Loucy (cell line): ENCODE data around the gene ANXA6.

Experiments
- H2AFZ ChIP-seq: fragments of 200-600 bp; sonication (generic); 2 replicates; pipeline ENCODE4 v1.6.0; 2016; ENCODE audit warnings: antibody characterized with exemption, mild to moderate bottlenecking, low read length, moderate library complexity
- H3F3A ChIP-seq: fragments of 200-600 bp; 2 replicates; pipeline ENCODE4 v1.6.0; 2016; ENCODE audit warnings: antibody characterized with exemption, low read depth, mild to moderate bottlenecking
- H3K27me3 ChIP-seq: fragments of 200-600 bp; sonication (generic); 2 replicates; pipeline ENCODE4 v1.6.1; 2014; ENCODE audit warnings: low read length, mild to moderate bottlenecking; ENCODE audit not compliant: insufficient read depth, poor library complexity, severe bottlenecking
- H3K36me3 ChIP-seq: fragments of 200-600 bp; sonication (generic); 2 replicates; pipeline ENCODE4 v1.6.1; 2016; ENCODE audit warnings: low read length; ENCODE audit not compliant: insufficient read depth
- H3K4me1 ChIP-seq: fragments of 200-600 bp; sonication (generic); 2 replicates; pipeline ENCODE4 v1.5.1; 2014; ENCODE audit warnings: low read length, mild to moderate bottlenecking; ENCODE audit not compliant: insufficient read depth, poor library complexity, severe bottlenecking
- H3K4me2 ChIP-seq: fragments of 200-600 bp; sonication (generic); 2 replicates; pipeline ENCODE4 v1.6.0; 2014; ENCODE audit warnings: antibody characterized with exemption, low read length, low read depth, mild to moderate bottlenecking; ENCODE audit not compliant: poor library complexity, severe bottlenecking
- H3K4me3 ChIP-seq: fragments of 200-600 bp; sonication (generic); 2 replicates; pipeline ENCODE4 v1.5.1; 2014; ENCODE audit warnings: low read length, mild to moderate bottlenecking, mixed read lengths; ENCODE audit not compliant: poor library complexity, severe bottlenecking
- H3K79me2 ChIP-seq: fragments of 200-600 bp; sonication (generic); 2 replicates; pipeline ENCODE4 v1.6.1; 2014; ENCODE audit warnings: low read length; ENCODE audit not compliant: insufficient read depth
- H3K9ac ChIP-seq: fragments of 200-600 bp; sonication (generic); 2 replicates; pipeline ENCODE4 v1.6.0; 2014; ENCODE audit warnings: mild to moderate bottlenecking, low read depth, low read length, moderate library complexity; ENCODE audit not compliant: poor library complexity, severe bottlenecking
- H3K9me2 ChIP-seq: fragments of 200-600 bp; sonication (generic); replicated peaks from 2 replicates; pipeline ENCODE4 v1.6.1; 2016; ENCODE audit warnings: low read depth, low read length, mixed read lengths
- H3K9me3 ChIP-seq: fragments of 200-600 bp; sonication (generic); 2 replicates; pipeline ENCODE4 v1.6.1; 2014; ENCODE audit warnings: mild to moderate bottlenecking, antibody characterized with exemption, low read length, low read depth; ENCODE audit not compliant: insufficient read depth
- H4K20me1 ChIP-seq: fragments of 200-600 bp; sonication (generic); 2 replicates; pipeline ENCODE4 v1.6.0; 2014; ENCODE audit warnings: antibody characterized with exemption, low read length, mild to moderate bottlenecking; ENCODE audit not compliant: insufficient read depth, poor library complexity, severe bottlenecking
- CTCF ChIP-seq: fragments of 200-600 bp; sonication (generic); conservative IDR thresholded peaks from 2 replicates; pipeline ENCODE4 v1.5.1; 2014; ENCODE audit warnings: mild to moderate bottlenecking, antibody characterized with exemption, low read length
- EZH2phosphoT487 ChIP-seq: fragments of 200-600 bp; IDR thresholded peaks from 2 replicates; pipeline ENCODE4 v1.6.1; 2018; ENCODE audit warnings: antibody characterized with exemption, mild to moderate bottlenecking, moderate library complexity, borderline replicate concordance

The ANXA6 gene

GRCh38 chr5:151192626-151193025 is 35.0 kb upstream of the ANXA6 start:
- Histone ChIP-seq H3K27me3 (no peaks in the 10 kb centered on the region), H3K4me1 (peaks cover 13% of the 10 kb centered on the region), H4K20me1 (no peaks in the 10 kb centered on the region), H3K4me3 (no peak overlapping the region), H3F3A (no peaks in the 10 kb centered on the region), H3K9ac (no peak overlapping the region), H2AFZ (no peak overlapping the region), H3K9me2 (no peaks in the 10 kb centered on the region), H3K4me2 (no peak overlapping the region), H3K9me3 (peaks cover 16% of the 10 kb centered on the region), H3K36me3 (peaks cover 13% of the 10 kb centered on the region; the same call in 1 of the 2 replicates), H3K79me2 (no peaks in the 10 kb centered on the region)
- TF ChIP-seq CTCF (no peak), EZH2phosphoT487 (no peak)

GRCh38 chr5:151191661-151192060 is 34.1 kb upstream of the ANXA6 start:
- no peaks in the 10 kb centered on the region for H3K79me2 ChIP-seq

GRCh38 chr5:151189151-151189550 is 31.6 kb upstream of the ANXA6 start:
- peaks cover 16% of the 10 kb centered on the region for H3K9me3 ChIP-seq
- no peaks in the 10 kb centered on the region for H4K20me1 ChIP-seq
- no peaks in the 10 kb centered on the region for H3F3A ChIP-seq
- no peaks in the 10 kb centered on the region for H3K9me2 ChIP-seq
- H3K9ac ChIP-seq, result no peak overlapping the region
- no peaks in the 10 kb centered on the region for H3K4me1 ChIP-seq
- peaks cover 30% of the 10 kb centered on the region; the same call in 1 of the 2 replicates for H3K36me3 ChIP-seq
- H2AFZ ChIP-seq, result no peak overlapping the region
- no peaks in the 10 kb centered on the region for H3K79me2 ChIP-seq
- H3K27me3 ChIP-seq, result no peaks in the 10 kb centered on the region
- no peak overlapping the region for H3K4me3 ChIP-seq
- TF ChIP-seq EZH2phosphoT487, result no peak
- no peak for TF ChIP-seq CTCF
- no peak overlapping the region for H3K4me2 ChIP-seq

More at GRCh38 chr5:151191661-151192060, 34.1 kb upstream of the ANXA6 start:
- Histone ChIP-seq H3K4me1 (peaks cover 10% of the 10 kb centered on the region), H4K20me1 (no peaks in the 10 kb centered on the region), H3K9ac (no peak overlapping the region), H3K4me3 (no peak overlapping the region), H3K9me2 (no peaks in the 10 kb centered on the region), H3F3A (no peaks in the 10 kb centered on the region), H3K4me2 (no peak overlapping the region), H3K27me3 (no peaks in the 10 kb centered on the region), H3K9me3 (peaks cover 16% of the 10 kb centered on the region), H2AFZ (no peak overlapping the region), H3K36me3 (peaks cover 22% of the 10 kb centered on the region; the same call in 1 of the 2 replicates)
- no peak for TF ChIP-seq CTCF
- no peak for TF ChIP-seq EZH2phosphoT487
